Measurements from ENCODE around the gene RPUSD1.

RPUSD1 gene

GRCh38 chr16:831571-832413 lies 43.6 kb upstream of the RPUSD1 start:
- TF ChIP-seq, protein P1, sequence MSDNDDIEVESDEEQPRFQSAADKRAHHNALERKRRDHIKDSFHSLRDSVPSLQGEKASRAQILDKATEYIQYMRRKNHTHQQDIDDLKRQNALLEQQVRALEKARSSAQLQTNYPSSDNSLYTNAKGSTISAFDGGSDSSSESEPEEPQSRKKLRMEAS (IDR thresholded peaks at IDR 0.05; ENCODE audit: low read depth, low read length), result no peak
- TF ChIP-seq, protein P2, sequence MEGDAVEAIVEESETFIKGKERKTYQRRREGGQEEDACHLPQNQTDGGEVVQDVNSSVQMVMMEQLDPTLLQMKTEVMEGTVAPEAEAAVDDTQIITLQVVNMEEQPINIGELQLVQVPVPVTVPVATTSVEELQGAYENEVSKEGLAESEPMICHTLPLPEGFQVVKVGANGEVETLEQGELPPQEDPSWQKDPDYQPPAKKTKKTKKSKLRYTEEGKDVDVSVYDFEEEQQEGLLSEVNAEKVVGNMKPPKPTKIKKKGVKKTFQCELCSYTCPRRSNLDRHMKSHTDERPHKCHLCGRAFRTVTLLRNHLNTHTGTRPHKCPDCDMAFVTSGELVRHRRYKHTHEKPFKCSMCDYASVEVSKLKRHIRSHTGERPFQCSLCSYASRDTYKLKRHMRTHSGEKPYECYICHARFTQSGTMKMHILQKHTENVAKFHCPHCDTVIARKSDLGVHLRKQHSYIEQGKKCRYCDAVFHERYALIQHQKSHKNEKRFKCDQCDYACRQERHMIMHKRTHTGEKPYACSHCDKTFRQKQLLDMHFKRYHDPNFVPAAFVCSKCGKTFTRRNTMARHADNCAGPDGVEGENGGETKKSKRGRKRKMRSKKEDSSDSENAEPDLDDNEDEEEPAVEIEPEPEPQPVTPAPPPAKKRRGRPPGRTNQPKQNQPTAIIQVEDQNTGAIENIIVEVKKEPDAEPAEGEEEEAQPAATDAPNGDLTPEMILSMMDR (IDR thresholded peaks at IDR 0.05; ENCODE audit: low read depth, low read length), result no peak
- TF ChIP-seq MYC (IDR thresholded peaks at IDR 0.05; ENCODE audit: low read depth, low read length) (no peak), POLR2A (IDR thresholded peaks at IDR 0.05; ENCODE audit: extremely low read depth, insufficient read length) (no peak)
- no peak overlapping the region for H3K4me3 ChIP-seq (ENCODE audit: low read depth, low read length)
- DNase-seq (ENCODE audit: low read depth), result no peak

- TF ChIP-seq MYC (IDR thresholded peaks at IDR 0.05; ENCODE audit: low read depth, low read length), result no peak
- TF ChIP-seq, protein P1 (IDR thresholded peaks at IDR 0.05; ENCODE audit: low read depth, low read length), result no peak
- TF ChIP-seq POLR2A (IDR thresholded peaks at IDR 0.05; ENCODE audit: extremely low read depth, insufficient read length), result no peak
- TF ChIP-seq, protein P2 (IDR thresholded peaks at IDR 0.05; ENCODE audit: low read depth, low read length), result no peak
- H3K4me3 ChIP-seq (ENCODE audit: low read depth, low read length), result no peak overlapping the region
- DNase-seq (ENCODE audit: low read depth), result no peak
Observed at GRCh38 chr16:830871-831570, 42.8 kb upstream of the RPUSD1 start.

GRCh38 chr16:830107-830870 lies 42.1 kb upstream of the RPUSD1 start:
- TF ChIP-seq MYC (IDR thresholded peaks at IDR 0.05; ENCODE audit: low read depth, low read length), result no peak
- TF ChIP-seq, protein P2 (IDR thresholded peaks at IDR 0.05; ENCODE audit: low read depth, low read length), result no peak
- TF ChIP-seq, protein P1 (IDR thresholded peaks at IDR 0.05; ENCODE audit: low read depth, low read length), result no peak
- TF ChIP-seq POLR2A (IDR thresholded peaks at IDR 0.05; ENCODE audit: extremely low read depth, insufficient read length), result no peak
- H3K4me3 ChIP-seq (ENCODE audit: low read depth, low read length), result no peak overlapping the region
- no peak for DNase-seq (ENCODE audit: low read depth)

DNA sequence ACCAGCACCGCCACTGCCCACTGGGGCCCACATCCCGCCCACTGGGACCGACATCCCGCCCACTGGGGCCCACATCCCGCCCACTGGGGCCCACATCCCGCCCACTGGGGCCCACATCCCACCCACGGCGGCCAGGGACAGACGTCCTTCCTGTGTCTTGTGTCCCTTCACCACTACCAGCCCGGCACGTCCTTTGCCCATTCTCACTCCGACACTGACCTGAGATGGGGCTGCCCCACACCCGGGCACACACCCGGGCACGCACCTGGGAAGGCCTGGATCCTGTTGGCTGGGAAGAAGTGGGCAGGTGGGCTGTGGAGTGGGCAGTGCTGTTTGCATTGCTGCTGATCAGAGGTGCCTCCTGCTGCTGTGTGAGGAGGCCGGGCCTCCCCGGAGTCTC lies 40.7 kb upstream of the RPUSD1 start:
- no peak for DNase-seq (ENCODE audit: low read depth)
- TF ChIP-seq POLR2A (IDR thresholded peaks at IDR 0.05; ENCODE audit: extremely low read depth, insufficient read length) (no peak), MYC (IDR thresholded peaks at IDR 0.05; ENCODE audit: low read depth, low read length) (no peak)
- TF ChIP-seq, protein P2 (IDR thresholded peaks at IDR 0.05; ENCODE audit: low read depth, low read length), result no peak
- TF ChIP-seq, protein P1 (IDR thresholded peaks at IDR 0.05; ENCODE audit: low read depth, low read length), result no peak
- H3K4me3 ChIP-seq (ENCODE audit: low read depth, low read length), result no peak overlapping the region

DNA sequence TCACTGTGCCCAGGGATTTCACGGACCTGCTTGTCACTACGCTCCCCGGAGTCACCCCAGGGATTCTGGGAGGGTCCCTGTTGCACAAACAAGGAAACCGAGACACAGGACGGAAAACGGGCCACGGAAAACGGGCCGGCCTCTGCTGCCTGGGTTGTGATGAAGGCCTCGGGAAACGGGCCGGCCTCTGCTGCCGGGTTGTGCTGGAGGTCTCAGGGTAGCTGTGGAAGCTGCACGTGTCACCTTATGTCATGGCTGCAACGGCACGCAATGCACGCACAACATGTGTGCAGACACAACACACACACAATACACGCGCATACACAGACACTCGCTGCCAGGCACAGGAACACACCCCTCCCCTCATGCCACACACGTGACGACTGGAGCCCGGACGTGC lies 39.3 kb upstream of the RPUSD1 start:
- TF ChIP-seq POLR2A (IDR thresholded peaks at IDR 0.05; ENCODE audit: extremely low read depth, insufficient read length) (no peak), MYC (IDR thresholded peaks at IDR 0.05; ENCODE audit: low read depth, low read length) (no peak)
- TF ChIP-seq, protein P1 (IDR thresholded peaks at IDR 0.05; ENCODE audit: low read depth, low read length), result no peak
- no peak for DNase-seq (ENCODE audit: low read depth)
- no peak overlapping the region for H3K4me3 ChIP-seq (ENCODE audit: low read depth, low read length)
